C4-2B (cell line): ENCODE measurements around the gene FAM229A.

Experiments
- ZFX ChIP-seq: fragments of 450-650 bp; IDR thresholded peaks from 2 replicates; pipeline ENCODE4 v1.6.1; 2017
- TF ChIP-seq, protein P1 (sequence below): fragments of 450-650 bp; conservative IDR thresholded peaks from 2 replicates; pipeline ENCODE4 v1.5.1; 2017; ENCODE audit warnings: mild to moderate bottlenecking

- TF ChIP-seq, protein P1, sequence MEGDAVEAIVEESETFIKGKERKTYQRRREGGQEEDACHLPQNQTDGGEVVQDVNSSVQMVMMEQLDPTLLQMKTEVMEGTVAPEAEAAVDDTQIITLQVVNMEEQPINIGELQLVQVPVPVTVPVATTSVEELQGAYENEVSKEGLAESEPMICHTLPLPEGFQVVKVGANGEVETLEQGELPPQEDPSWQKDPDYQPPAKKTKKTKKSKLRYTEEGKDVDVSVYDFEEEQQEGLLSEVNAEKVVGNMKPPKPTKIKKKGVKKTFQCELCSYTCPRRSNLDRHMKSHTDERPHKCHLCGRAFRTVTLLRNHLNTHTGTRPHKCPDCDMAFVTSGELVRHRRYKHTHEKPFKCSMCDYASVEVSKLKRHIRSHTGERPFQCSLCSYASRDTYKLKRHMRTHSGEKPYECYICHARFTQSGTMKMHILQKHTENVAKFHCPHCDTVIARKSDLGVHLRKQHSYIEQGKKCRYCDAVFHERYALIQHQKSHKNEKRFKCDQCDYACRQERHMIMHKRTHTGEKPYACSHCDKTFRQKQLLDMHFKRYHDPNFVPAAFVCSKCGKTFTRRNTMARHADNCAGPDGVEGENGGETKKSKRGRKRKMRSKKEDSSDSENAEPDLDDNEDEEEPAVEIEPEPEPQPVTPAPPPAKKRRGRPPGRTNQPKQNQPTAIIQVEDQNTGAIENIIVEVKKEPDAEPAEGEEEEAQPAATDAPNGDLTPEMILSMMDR, result no peak
- TF ChIP-seq ZFX, result no peak
Measured at GRCh38 chr1:32361674-32362473, 411 bp downstream of the FAM229A start.
